22Rv1 (cell line): ENCODE results near the gene ANKUB1.

ENCODE experiments used
- CTCF ChIP-seq: fragments of 450-650 bp; IDR thresholded peaks from 2 replicates; pipeline ENCODE4 v1.5.1; 2017; ENCODE audit warnings: mild to moderate bottlenecking
- ZFX ChIP-seq: fragments of 450-650 bp; IDR thresholded peaks from 2 replicates; pipeline ENCODE4 v1.6.1; 2017; ENCODE audit warnings: antibody characterized with exemption, borderline replicate concordance

DNA sequence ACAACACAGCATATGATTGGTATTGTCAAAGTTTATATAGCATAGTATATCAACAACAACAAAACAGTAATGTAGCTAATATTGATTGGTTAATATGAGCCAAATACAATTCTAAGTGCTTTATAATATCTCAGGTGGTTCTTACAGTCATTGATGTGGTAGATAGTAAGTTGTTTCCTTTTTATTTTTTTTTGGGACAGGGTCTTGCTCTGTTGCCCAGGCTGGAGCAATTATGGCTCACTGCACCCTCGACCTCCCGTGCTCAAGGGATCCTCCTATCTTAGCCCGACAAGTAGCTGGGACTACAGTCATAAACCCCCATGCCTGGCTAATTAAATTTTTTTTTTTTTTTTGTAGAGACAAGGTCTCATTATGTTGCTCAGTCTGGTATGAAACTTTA lies 23.4 kb upstream of the ANKUB1 start:
- TF ChIP-seq CTCF (no peak), ZFX (no peak)
